NCI-H2107 treated with DMSO at 0.1 percent for 48 hours (cell line): ENCODE measurements around the gene DENND5B.
"Not testable (repeated sequence)": the region's sequence is repeated elsewhere in the genome, so short reads cannot be mapped to it uniquely, and the experiment has no call there.

ENCODE experiments used
- DNase-seq: peaks from one replicate; lab custom pipeline; 2025; ENCODE audit not compliant: unreplicated experiment; lab: John Stamatoyannopoulos, UW

Gene DENND5B

GRCh38 chr12:31388713-31389112, 202.2 kb downstream of the DENND5B start:
- DNase-seq: no peak

GRCh38 chr12:31387466-31387865, 203.5 kb downstream of the DENND5B start:
- no peak for DNase-seq

GRCh38 chr12:31387011-31387410, 203.9 kb downstream of the DENND5B start:
- no peak for DNase-seq

GRCh38 chr12:31386364-31386777, 204.6 kb downstream of the DENND5B start:
- no peak for DNase-seq

GRCh38 chr12:31377210-31377609, 213.7 kb downstream of the DENND5B start:
- DNase-seq: not testable (repeated sequence)

- not testable (repeated sequence) for DNase-seq
These were observed 215.5 kb downstream of the DENND5B start for GRCh38 chr12:31375422-31375821.

- no peak for DNase-seq
These were observed 219.7 kb downstream of the DENND5B start for GRCh38 chr12:31371256-31371620.

GRCh38 chr12:31370531-31371255, 220.2 kb downstream of the DENND5B start:
- no peak for DNase-seq

- peak; percentile 41 for DNase-seq
These were observed 221.0 kb downstream of the DENND5B start for GRCh38 chr12:31369712-31370521.

- DNase-seq: peak; percentile 56
These were observed 222.1 kb downstream of the DENND5B start for GRCh38 chr12:31368666-31369361.

GRCh38 chr12:31366104-31366621, 224.8 kb downstream of the DENND5B start:
- no peak for DNase-seq

GRCh38 chr12:31363831-31364230, 227.1 kb downstream of the DENND5B start:
- peak; percentile 21 for DNase-seq

- no peak for DNase-seq
These were observed 227.5 kb downstream of the DENND5B start for GRCh38 chr12:31363416-31363809.

GRCh38 chr12:31362759-31363415, 228.0 kb downstream of the DENND5B start:
- peak; percentile 84 for DNase-seq

- DNase-seq: peak; percentile 94
These were observed 228.7 kb downstream of the DENND5B start for GRCh38 chr12:31362115-31362758.

- DNase-seq: no peak
These were observed 229.2 kb downstream of the DENND5B start for GRCh38 chr12:31361730-31362114.

- no peak for DNase-seq
These were observed 235.2 kb downstream of the DENND5B start for GRCh38 chr12:31355747-31356107.

GRCh38 chr12:31353750-31354708, 236.9 kb downstream of the DENND5B start:
- peak; percentile 79 for DNase-seq

GRCh38 chr12:31346267-31346666, 244.7 kb downstream of the DENND5B start:
- no peak for DNase-seq
